Smooth muscle cell of the brain vasculature (primary cell): ENCODE data around the gene PYGO2.

Experiments used
- DNase-seq: peaks from one replicate; pipeline ENCODE4 v3.0.0-alpha.2; 2012; ENCODE audit warnings: low read depth, low spot score

Gene PYGO2

DNA sequence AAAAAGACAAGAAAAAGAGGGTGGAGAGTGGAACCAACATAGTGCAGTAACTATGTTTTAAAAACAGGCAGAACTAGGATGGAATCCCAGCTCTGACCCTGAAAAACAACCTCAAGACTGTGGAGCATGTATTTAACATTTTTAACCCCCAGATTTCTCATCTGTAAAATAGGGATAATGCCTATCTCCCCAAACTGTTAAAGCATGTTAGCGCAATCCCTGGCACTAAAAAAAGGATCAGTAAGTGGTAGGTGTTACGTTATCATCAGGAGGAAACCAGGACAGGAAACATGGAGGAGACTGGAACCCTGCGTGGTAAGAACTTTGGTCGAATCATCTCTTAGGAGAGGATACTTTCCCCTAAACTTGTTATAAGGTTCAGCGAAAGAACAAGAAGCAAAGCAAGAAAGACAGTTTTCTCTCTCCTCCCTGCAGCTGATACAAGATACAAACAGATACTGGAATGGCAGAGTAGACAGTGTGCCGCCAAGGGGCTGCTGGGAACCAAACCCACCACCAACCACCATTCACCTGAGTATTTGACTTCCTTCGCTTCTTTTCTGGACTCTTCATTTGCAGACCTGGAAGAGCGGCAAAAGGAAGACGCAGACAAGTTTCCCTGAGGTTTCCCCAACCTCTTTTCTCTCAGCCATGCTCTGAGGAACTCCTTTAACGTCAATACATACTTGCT lies 991 bp downstream of the PYGO2 start:
- DNase-seq = no peak

DNA sequence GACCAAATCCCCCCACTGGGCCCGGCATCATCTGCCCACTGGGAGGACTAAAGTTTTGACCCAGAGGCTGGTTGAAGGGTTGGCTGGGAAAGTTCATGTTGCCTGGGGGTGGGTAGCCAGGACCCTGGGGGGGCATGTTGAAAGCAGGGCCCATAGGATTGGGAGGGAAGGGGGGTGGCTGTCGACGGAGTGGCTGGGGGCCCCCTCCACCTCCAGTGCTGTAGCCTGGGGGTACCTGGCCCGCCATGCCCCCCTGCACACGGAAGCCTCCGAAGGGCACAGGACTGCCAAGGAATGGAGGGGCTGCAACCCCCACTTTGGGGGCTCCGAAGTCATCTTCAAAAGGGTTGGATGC lies 2.2 kb downstream of the PYGO2 start:
- no peak for DNase-seq

DNA sequence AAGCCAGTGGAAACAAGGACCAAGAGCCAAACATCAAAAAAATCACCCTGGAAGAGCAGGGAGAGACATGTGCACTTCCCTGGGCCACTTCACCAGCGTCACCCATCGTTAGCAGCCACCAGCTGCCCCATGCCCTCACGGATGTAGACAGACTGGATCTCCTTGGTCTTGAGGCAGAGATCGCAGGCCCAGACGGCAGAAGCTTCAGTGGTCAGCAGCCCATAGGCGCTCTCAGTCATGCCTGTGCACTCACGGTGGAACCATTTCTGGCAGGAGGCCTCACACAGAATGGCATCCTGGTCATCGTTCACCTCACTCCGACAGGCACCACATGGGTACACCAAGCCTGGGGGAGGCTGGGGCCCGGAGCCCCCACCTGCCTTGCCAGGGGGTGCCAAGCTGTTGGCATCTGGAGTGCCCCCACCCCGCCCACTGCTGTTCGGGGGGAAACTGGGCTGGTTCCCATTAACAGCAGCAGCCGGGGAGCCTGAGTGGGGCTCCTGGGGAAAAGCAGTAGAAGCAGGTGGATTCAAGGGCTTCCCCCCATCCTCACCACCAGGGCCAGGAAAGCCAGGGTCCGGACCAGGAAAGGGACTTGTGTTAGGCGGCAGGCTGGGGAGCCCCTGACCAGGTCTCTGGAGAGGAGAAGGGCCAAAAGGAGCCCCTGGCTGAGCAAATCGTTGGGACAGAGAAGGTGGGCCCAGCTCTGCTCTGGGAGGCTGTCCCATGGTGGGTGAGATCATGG lies 2.7 kb downstream of the PYGO2 start:
- no peak for DNase-seq

DNA sequence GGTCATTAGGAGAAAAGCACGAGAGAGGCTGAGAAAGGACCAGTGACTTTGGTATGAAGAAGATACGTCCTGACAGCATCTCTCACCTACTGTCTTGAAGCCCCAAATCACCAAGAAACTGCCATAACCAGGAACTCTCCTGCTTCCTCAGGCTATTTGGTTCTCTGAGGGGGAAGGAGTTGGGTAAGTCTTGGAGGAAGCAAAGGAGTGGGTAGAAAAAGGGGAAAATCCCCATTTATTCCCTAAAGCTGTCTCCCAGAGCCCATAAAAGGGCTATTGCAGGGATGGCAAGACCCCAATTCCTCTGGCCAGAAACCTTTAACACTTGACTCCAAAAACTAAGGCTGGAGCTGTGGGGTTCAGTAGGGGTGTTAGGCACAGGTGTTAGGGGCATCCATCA lies 3.5 kb downstream of the PYGO2 start:
- DNase-seq = no peak

DNA sequence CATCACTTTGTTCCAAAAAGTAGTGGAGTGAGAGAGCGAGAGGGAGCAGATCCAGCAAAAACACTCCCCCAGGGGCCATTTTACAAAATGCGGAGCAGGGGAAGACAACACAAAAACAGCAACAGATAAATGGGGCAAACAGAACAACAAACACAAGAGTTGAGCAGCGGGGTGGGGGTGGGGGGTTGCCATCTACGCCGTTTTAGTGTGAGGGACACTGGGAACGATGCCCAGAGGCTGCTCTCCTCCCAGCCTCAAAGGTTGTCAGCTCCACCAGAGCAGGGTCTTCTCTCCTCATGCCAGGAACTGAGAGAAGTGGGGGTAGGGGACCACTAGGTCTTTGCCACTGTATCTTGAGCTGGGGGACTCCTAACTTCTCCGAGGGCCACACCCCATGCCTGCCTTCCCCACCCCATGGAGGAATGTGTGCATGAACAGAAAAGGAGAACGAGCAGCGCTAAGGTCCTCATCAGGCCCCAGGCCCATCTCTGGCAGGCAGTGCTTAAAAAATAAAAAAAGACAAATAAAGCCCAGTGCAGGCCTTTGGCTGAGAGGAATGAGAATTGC lies 4.4 kb downstream of the PYGO2 start:
- DNase-seq = no peak

DNA sequence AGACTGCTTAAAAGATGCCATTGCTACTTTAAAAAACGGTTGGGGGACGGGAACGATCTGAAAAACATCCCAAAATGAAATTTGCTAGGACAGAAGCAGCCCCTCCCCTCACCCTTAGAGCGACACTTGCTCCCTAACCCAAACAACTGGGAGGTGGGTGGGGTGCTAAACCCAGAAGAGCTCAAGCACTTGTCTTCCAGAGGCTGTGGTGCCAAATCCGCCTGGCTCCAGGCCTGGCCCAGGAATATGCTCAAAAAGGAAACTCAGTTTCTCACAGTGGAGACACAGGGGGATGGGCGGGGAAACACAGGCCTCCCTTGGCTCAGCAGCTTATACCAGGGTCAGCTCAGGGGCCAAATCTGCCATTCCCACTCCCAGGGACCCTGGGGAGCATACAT lies 5.0 kb downstream of the PYGO2 start:
- DNase-seq = no peak

DNA sequence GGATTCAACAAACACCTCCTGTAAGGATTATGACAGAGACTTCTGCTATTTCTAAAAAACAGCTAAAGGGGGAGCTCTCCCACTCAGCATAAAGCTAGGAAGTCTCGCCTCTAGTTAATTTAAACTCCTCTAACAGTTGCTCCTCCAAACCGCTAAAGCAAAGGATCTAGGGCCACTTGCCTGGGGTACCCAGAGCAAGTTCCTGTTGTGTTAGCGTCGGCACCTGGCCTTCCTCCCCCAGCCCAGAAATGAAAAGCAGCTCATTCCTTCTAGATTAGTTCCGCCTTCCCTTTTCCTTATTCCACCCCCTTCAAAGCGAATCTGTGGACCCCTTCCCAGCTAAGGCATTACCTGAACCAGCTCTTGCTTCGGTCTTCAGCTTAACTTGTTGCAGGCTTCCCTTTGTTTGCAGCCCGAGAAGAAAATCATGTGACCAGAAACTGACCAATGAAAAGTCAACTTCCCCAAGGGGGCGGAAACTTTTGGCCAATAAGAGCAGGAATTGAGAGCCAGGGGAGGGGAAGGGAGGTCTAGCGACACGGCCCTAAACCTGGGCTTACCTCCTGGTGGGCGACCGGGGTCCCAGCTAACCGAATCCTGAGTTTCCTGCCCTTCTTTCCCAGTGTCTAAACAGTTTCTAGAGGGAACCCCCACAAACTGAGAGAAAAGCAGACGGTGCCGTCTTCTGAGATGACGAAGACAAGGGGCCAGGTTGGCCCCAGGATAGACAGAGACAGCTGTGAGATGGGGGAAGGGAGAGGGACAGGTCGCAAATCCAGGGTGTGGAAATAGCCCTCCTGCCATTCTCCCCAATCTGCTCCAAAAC lies 5.7 kb downstream of the PYGO2 start, which contains the start of gene PBXIP1:
Gene PBXIP1, minus strand, starts transcription at position 382 of the 826 bp plus-strand sequence. CDS start 2,378 bp downstream, outside the sequence.
- no peak for DNase-seq

DNA sequence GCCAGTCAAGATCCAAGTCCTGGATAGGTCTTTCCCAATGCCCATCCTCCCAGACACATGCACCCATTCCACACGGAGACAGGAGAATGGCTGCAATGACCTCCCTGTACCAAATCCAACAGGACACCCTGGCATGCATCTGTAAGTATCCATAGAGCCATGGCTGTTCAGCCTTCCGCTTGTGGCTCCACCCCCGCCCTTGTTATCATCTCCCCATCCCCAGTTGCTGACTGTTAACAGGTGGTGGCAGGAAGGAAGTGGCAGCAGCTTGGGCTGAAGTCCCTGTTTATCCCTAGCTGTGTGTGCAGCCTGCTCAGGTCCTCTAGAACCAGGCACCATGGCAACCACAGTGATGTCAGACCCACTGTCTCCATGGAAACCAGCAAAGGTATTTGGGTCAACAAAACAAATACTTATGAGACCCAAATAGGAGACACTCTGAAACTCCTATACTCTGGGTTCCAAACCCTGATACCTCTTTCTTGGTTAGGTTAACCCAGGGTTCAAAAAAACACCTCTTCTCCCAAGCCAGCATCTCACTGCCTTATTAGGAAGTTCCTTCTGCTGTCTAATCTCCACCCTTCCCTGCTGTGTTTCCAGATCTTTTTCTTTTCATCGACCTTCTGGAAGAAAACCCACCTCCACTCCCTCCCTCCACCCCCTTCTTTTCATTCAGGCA lies 6.4 kb downstream of the PYGO2 start:
- no peak for DNase-seq

DNA sequence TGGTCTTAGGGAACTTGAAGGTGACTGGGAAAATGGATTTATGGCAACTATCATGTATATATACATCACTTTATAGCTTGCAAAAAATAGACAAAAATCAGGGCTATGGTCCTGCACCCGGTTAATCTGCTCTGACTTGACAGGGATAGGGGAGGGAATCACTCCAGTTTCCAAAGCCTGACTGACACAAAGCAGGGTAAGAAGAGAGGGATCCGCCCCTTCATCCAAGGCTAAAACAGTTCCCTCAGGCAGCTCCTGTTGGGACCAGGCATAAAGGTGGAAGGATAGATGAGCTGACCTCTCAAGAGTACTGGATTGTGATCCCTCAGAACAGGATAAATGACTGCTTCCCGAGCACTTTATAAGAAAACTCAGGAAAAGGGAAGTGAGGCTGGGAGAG lies 7.0 kb downstream of the PYGO2 start:
- no peak for DNase-seq

DNA sequence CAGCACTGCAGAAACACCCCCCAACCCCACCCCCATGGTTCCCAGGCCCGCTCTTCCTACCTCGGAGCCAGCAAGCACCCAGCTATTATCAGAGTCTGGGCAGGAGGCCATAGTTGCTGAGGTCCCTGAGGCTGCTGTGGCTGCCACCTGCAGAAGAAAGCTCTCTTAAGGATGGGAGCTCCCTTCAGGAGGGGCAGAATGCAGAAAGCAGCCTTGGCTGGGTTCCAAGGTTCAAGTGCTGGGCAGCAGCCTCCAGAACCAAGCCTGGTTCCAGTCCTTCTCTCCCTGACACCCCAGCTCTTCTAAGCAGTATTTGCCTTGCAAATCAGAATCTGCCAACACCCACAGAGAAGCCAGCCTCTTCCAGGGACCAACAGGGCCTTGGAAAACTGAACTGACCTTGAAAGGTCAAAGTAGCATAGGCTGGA lies 8.0 kb downstream of the PYGO2 start:
- no peak for DNase-seq

DNA sequence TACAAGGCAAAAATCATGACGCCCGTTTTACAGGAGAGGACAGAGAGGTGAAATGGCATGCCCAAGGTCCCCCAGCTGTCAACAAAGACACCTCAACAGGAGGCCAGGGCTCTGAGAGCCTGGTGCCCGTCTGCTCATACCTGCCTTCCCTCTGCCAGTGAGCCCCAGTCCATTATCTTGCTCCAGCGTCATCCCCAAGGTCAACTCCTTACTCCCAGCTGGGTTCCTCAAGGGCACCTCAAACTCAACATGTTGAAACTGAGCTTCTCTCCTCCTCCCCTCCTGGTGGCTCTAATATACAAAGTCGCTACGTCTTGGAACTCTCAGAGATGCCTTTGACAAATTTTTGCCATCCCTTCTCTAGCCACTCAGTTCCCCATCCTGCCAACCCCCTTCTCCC lies 8.9 kb downstream of the PYGO2 start:
- DNase-seq = no peak

DNA sequence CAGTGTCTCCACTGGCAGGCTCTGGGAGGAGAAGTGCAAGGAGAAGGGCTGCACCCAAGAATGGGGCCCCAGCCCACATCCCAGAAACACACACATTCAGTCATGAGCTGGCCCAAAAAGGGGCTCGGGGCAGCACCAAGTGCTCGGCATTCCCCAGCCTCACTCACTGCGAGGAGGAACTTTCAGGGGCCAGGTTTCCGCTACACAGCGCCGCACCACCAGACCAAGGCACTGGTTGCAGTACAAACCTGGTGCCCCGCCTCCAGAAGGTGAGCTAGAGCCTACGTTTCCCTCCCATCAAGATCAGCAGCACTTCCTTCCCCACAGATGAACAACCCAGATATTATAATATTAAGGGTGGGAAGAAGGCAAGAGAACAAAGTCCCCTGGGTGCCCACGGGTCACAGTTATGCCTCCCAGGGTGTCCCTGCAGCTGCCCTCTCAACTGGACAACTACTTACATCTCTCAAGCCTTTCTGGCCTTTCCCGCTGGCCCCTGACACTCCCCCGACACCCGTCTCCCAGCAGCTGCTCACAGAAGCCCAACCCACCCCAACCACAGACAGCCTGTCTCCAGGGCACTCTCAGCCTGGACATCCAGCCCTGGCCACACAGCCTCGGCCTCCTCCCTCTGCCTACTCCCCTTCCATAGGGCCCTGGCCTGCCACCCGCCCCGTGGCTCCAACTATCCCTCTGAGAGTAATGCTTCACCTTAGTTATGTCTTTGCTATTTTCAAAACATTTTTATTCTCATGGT lies 9.5 kb downstream of the PYGO2 start:
- no peak for DNase-seq

DNA sequence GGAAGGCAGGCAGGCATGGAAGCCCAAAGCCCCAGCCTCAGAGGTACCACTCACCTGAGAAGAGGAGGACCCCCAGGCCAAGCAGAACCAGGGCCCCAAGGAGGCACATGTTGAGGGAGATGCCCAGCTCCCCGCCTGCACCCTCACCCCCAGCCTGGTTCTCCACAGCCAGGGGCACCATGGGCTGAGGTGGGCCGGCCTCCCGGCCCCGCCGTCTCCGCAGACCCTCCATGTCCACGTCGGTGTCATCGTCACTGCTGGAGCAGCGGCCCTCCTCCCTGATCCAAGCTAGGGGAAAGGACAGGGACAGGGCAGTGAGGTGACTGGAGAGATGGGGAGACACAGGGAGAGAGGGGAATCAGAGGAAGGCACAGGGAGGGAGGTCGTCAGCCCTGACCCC lies 13.5 kb downstream of the PYGO2 start:
- no peak for DNase-seq

DNA sequence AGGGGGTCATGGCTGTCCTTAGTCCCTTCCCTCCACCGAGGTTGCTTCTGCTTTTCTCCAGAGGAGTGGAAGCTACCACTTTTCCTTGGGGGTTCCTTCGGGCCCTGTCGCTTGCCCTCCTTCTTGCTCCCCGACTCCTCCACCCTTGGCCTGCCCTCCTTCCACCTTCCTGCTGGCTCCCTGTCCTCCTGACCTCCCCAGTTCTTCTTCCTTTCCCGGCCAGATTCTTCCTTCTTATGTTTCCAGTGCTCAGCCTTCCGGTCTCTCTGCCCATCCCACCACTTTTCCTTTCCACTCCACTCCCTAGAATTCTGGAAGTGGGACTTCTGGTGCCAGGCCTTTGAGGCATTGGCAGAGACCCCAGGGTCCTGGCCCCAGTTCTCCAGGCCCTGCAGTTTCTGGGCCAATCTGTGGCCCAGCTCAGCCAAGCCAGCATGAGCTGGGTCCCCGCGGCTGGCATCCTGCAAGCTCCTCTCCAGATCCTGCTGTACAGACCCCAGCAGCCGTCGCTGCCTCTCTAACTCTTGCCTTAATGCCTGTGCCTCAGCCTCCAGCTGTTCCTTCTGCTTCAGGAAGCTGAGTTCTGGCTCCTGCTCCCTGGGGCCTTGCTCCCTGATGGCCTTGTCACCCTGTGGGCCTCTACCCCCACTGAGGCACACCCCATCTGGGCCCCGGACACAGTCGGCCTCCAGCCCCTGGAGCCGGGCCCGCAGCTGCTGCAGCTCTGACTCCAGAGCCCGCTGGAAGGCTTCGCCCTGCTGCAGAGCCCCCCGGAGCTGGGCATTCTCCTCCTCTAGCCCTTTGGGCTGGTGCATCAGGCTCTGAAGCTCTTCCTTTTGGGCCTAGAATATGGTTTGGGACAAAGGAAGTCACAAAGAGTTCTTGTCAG lies 15.4 kb downstream of the PYGO2 start:
- DNase-seq = no peak

DNA sequence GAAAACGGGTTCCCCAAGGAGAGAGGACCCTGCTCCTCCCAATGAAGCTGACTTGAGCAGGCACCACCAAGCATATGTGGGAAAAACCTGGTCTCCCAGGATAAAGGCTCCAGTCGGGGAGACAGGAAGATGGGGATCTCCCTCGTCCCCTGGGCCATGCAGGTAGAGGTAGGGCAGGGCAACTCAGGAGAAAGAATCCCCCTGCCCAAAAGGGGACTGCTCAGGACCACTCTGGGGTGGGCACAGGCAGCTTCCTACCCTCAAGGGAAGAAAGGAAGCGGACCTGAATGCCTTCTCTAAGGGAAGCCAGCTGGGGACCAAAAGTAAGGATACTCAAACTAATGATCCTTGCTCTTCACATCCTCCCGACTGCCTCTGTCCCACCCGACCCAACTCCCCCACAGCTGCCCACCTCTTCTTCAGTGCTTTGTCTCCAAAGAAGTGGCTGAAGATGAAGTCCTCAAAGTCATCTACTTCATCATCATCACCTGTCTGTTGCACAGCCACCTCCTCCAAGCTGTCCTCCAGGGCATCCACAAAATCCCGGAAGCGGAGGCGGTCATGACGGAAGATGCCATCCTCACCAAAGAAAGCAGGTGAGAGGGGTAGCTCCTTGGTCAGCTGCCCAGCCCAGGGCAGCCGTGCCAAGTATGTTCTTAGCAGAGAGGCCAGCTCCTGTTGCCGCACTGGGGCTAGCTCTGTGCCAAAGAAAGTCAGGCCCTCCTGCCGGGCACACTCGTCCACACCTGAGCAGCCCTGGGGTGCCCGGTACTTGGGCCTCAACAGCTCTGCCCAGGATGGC lies 16.2 kb downstream of the PYGO2 start:
- no peak for DNase-seq

DNA sequence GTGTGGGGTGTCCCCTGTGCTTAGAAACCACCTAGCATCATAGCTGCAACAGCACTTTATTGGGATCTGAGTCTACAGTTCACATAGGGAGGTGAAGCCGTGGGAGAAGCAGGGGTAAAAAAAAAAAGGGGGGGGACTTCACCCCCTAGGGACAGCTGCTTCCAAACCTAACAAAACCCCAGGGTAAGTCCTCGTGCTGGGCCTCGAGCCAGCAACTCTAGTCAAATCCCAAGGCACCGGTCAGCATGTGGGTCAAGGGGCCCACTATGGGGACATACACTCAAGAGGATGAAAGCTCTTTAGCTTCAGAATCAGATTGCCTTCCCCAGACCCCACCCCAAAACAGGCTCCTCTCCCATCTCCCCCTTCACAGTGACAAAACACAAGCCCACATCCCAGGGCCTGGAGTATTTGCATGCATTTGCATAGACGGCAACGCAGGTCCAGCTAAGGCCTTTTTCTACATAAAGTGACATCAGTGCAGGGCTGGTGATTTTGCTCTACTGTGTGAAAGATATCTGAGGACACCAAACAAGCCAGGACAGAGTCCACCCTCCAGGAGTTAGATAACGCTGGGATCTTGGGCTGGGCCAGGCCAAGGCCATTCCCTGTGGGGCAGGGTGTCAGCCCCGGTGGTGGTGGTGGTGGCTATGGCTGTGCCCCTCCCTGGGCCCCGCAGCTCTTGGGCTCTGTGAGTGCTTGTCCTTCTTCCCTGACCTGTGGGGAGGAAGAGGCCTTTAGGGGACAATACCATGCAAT lies 17.0 kb downstream of the PYGO2 start:
- DNase-seq = no peak

DNA sequence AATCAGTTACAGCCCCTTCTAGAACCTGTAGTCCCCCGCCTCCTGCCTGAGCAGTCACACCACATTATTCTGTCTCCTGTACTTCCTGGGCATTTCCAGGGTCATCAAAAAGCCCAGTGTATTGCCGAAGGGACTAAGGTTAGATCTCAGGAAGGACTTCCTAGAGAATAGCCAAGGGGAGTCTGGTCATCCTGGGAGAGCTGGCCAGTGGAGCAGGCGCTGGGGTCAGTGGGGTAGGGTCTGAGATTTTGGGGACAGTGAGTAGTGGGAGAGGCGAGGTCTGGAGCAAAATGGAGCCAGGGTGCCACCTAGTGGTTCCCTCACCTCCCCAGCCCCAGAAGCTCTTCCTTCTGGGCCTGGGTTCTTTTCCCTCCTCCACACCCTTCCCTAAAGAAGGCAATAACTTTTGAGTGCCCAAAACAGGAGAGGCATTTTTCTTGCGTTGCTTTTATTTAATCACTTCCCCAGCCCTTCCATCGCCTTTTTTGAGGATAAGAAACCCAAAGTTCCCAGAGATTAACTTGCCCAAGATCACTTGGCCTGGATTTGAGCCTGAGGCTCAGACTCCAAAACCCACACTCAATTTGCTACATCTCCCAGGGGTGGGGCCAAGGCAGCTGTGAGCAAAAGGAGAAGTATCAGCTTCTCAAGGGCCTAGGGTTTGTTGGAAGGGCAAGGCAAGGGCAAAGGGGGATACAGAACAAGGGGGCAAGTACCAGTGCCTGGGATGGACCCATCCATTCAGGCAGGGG lies 17.8 kb downstream of the PYGO2 start:
- DNase-seq = no peak
